ENCODE data around the gene SUCNR1. TPM values are rescaled to one million over a fixed set of nuclear protein-coding genes. Genes with fewer than 3 reads are reported as not detected.

The SUCNR1 gene
- total RNA-seq, 1 experiment from 2014 or later = not detected

- no peaks in the 10 kb centered on the region for H3K9me3 Mint-ChIP-seq (ENCODE audit: unreplicated experiment)
- BruUV-seq (replicated peaks) = no TSS peak
- Histone ChIP-seq H3K4me3 (ENCODE audit: low read depth, low read length) (no peak overlapping the region), H3K36me3 (ENCODE audit: control insufficient read depth, insufficient read depth, low read length) (no peaks in the 10 kb centered on the region), H3K27me3 (replicated peaks; ENCODE audit: control insufficient read depth, insufficient read depth, low read length) (no peaks in the 10 kb centered on the region), H3K4me1 (peaks cover 20% of the 10 kb centered on the region), H3K9me3 (no peaks in the 10 kb centered on the region)
- POLR2A ChIA-PET = no interaction called here
- H3K27ac Mint-ChIP-seq (ENCODE audit: unreplicated experiment) = peak overlapping the region; percentile 72
- peak; percentile 61 to 75 for DNase-seq
- peaks cover 10% of the 10 kb centered on the region for H3K4me1 Mint-ChIP-seq (ENCODE audit: low read depth, unreplicated experiment)
- peak overlapping the region; percentile 46 for H3K4me3 Mint-ChIP-seq (ENCODE audit: unreplicated experiment)
- CTCF ChIA-PET = interaction anchor here (0.8 to 1.4 kb wide), 3 partner anchors 369 to 398 kb away, joined by 3 to 6 read pairs (median 3); no protein-coding TSS in a partner anchor
- H3K36me3 Mint-ChIP-seq (ENCODE audit: insufficient read depth, unreplicated experiment) = no peaks in the 10 kb centered on the region
- intact Hi-C loops (cut with micrococcal nuclease; ENCODE audit: unreplicated experiment) = loop anchor here (1.0 to 10.0 kb wide), 7 partner anchors 21 to 670 kb away; no protein-coding TSS in a partner anchor
- no peak for TF ChIP-seq CTCF (IDR thresholded peaks at IDR 0.05; ENCODE audit: insufficient read depth in 1 of 2, low read depth in 1 of 2, low read length in 1 of 2, severe bottlenecking in 1 of 2, unreplicated experiment in 1 of 2)
- H3K27me3 Mint-ChIP-seq (ENCODE audit: insufficient read depth, unreplicated experiment) = no peaks in the 10 kb centered on the region
Measured at GRCh38 chr3:151837057-151837456, 36.4 kb upstream of the SUCNR1 start.

- intact Hi-C loops (cut with micrococcal nuclease; ENCODE audit: unreplicated experiment) = loop anchor here (1.0 to 10.0 kb wide), 9 partner anchors 80 to 671 kb away; no protein-coding TSS in a partner anchor
- Histone ChIP-seq H3K36me3 (ENCODE audit: control insufficient read depth, insufficient read depth, low read length) (no peaks in the 10 kb centered on the region), H3K27me3 (replicated peaks; ENCODE audit: control insufficient read depth, insufficient read depth, low read length) (no peaks in the 10 kb centered on the region), H3K9me3 (no peaks in the 10 kb centered on the region), H3K4me3 (ENCODE audit: low read depth, low read length) (no peak overlapping the region), H3K4me1 (peaks cover 20% of the 10 kb centered on the region)
- BruUV-seq (replicated peaks) = no TSS peak
- DNase-seq = peak; percentile 49 to 60
- peaks cover 15% of the 10 kb centered on the region for H3K4me1 Mint-ChIP-seq (ENCODE audit: low read depth, unreplicated experiment)
- no peaks in the 10 kb centered on the region for H3K36me3 Mint-ChIP-seq (ENCODE audit: insufficient read depth, unreplicated experiment)
- H3K4me3 Mint-ChIP-seq (ENCODE audit: unreplicated experiment) = no peak overlapping the region
- ChIA-PET POLR2A (no interaction called here), CTCF (interaction anchor here (0.6 to 1.8 kb wide), 9 partner anchors 80 to 459 kb away, joined by 3 to 30 read pairs (median 5); partner anchors contain the start of gene IGSF10)
- peak; percentile 66 to 79 for TF ChIP-seq CTCF (IDR thresholded peaks at IDR 0.05; ENCODE audit: insufficient read depth in 1 of 2, low read depth in 1 of 2, low read length in 1 of 2, severe bottlenecking in 1 of 2, unreplicated experiment in 1 of 2)
- H3K27me3 Mint-ChIP-seq (ENCODE audit: insufficient read depth, unreplicated experiment) = no peaks in the 10 kb centered on the region
- H3K27ac Mint-ChIP-seq (ENCODE audit: unreplicated experiment) = no peak overlapping the region
- no peaks in the 10 kb centered on the region for H3K9me3 Mint-ChIP-seq (ENCODE audit: unreplicated experiment)
Measured at GRCh38 chr3:151838574-151839312, 34.7 kb upstream of the SUCNR1 start.

- no peaks in the 10 kb centered on the region for H3K36me3 Mint-ChIP-seq (ENCODE audit: insufficient read depth, unreplicated experiment)
- no peaks in the 10 kb centered on the region for H3K9me3 Mint-ChIP-seq (ENCODE audit: unreplicated experiment)
- no peak overlapping the region for H3K4me3 Mint-ChIP-seq (ENCODE audit: unreplicated experiment)
- no peak overlapping the region for H3K27ac Mint-ChIP-seq (ENCODE audit: unreplicated experiment)
- no TSS peak for BruUV-seq (replicated peaks)
- ChIA-PET CTCF (interaction anchor here (0.6 to 1.8 kb wide), 9 partner anchors 79 to 460 kb away, joined by 3 to 30 read pairs (median 5); partner anchors contain the start of gene IGSF10), POLR2A (no interaction called here)
- intact Hi-C loops (cut with micrococcal nuclease; ENCODE audit: unreplicated experiment) = loop anchor here (1.0 to 10.0 kb wide), 9 partner anchors 79 to 672 kb away; no protein-coding TSS in a partner anchor
- peak in 1 of 2 experiments; percentile 3 for TF ChIP-seq CTCF (IDR thresholded peaks at IDR 0.05; ENCODE audit: insufficient read depth in 1 of 2, low read depth in 1 of 2, low read length in 1 of 2, severe bottlenecking in 1 of 2, unreplicated experiment in 1 of 2)
- Histone ChIP-seq H3K4me1 (peaks cover 20% of the 10 kb centered on the region), H3K36me3 (ENCODE audit: control insufficient read depth, insufficient read depth, low read length) (no peaks in the 10 kb centered on the region), H3K9me3 (no peaks in the 10 kb centered on the region), H3K4me3 (ENCODE audit: low read depth, low read length) (no peak overlapping the region), H3K27me3 (replicated peaks; ENCODE audit: control insufficient read depth, insufficient read depth, low read length) (no peaks in the 10 kb centered on the region)
- DNase-seq = no peak
- peaks cover 15% of the 10 kb centered on the region for H3K4me1 Mint-ChIP-seq (ENCODE audit: low read depth, unreplicated experiment)
- H3K27me3 Mint-ChIP-seq (ENCODE audit: insufficient read depth, unreplicated experiment) = no peaks in the 10 kb centered on the region
Measured at GRCh38 chr3:151839313-151839631, 34.2 kb upstream of the SUCNR1 start.

All from Caco-2 (cell line).